22Rv1 (cell line): ENCODE measurements around the gene EFCAB8.

Experiments used
- CTCF ChIP-seq: fragments of 450-650 bp; IDR thresholded peaks from 2 replicates; pipeline ENCODE4 v1.5.1; 2017; ENCODE audit warnings: mild to moderate bottlenecking
- ZFX ChIP-seq: fragments of 450-650 bp; IDR thresholded peaks from 2 replicates; pipeline ENCODE4 v1.6.1; 2017; ENCODE audit warnings: antibody characterized with exemption, borderline replicate concordance

- TF ChIP-seq CTCF (0 out of 2 replicates have a peak, but pooled peaks have one; percentile 8), ZFX (no peak)
Observed at GRCh38 chr20:32995802-32996201, 137.1 kb downstream of the EFCAB8 start.
